DOHH2 (cell line): Measurements from ENCODE around the gene WAS.

Experiments used
- EZH2phosphoT487 ChIP-seq: fragments of 200-600 bp; sonication (generic); IDR thresholded peaks from 2 replicates; pipeline ENCODE4 v1.6.1; 2017; ENCODE audit warnings: borderline replicate concordance, mild to moderate bottlenecking, antibody characterized with exemption, low read length, moderate library complexity, mixed read lengths
- TF ChIP-seq, protein P1 (sequence below): fragments of 200-600 bp; sonication (generic); IDR thresholded peaks from one replicate; pipeline ENCODE4 v1.5.1; 2014; ENCODE audit warnings: antibody characterized with exemption, mild to moderate bottlenecking, low read depth, low read length; ENCODE audit not compliant: poor library complexity, severe bottlenecking

DNA sequence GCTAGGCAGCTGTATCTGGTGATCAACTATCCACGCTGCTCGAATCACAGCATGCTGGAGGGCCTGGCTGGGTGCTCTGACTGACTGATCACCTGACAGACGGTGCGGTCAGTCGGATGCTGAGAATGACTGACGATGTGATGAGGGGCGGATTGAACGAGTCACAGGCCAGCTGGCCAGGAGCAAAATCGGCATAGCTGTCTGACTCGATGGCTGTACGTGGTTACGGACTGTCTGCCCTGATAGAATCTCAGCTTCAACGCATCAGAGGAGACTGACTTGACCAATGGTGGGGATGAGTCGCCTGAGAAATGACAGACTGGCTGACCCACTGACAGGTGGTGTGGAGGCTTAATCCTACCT lies 11.9 kb downstream of the WAS start:
- TF ChIP-seq, protein P1, sequence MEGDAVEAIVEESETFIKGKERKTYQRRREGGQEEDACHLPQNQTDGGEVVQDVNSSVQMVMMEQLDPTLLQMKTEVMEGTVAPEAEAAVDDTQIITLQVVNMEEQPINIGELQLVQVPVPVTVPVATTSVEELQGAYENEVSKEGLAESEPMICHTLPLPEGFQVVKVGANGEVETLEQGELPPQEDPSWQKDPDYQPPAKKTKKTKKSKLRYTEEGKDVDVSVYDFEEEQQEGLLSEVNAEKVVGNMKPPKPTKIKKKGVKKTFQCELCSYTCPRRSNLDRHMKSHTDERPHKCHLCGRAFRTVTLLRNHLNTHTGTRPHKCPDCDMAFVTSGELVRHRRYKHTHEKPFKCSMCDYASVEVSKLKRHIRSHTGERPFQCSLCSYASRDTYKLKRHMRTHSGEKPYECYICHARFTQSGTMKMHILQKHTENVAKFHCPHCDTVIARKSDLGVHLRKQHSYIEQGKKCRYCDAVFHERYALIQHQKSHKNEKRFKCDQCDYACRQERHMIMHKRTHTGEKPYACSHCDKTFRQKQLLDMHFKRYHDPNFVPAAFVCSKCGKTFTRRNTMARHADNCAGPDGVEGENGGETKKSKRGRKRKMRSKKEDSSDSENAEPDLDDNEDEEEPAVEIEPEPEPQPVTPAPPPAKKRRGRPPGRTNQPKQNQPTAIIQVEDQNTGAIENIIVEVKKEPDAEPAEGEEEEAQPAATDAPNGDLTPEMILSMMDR = no peak
- no peak for TF ChIP-seq EZH2phosphoT487
